HepG2 (cell line): ENCODE measurements around the gene PTPRD.

Source experiments
- AGO2 ChIP-seq: fragments of 200-400 bp; formaldehyde crosslinking; optimal IDR thresholded peaks from 2 replicates; pipeline ENCODE3; 2017; ENCODE audit warnings: mild to moderate bottlenecking, low read depth, low read length, moderate library complexity
- CTCF ChIP-seq: sonication (generic); formaldehyde crosslinking; IDR thresholded peaks from 2 replicates; pipeline ENCODE4 v1.5.0; 2020; ENCODE audit warnings: mild to moderate bottlenecking, missing genetic modification reagents, moderate library complexity
- EP300 ChIP-seq, 3 experiments: sonication (generic) in 1 of 3; formaldehyde crosslinking in 1 of 3; IDR thresholded peaks; 2 replicates each; pipeline versions ENCODE4 v1.5.1 to v1.6.1; 2011 to 2020; ENCODE audit warnings: low read depth in 2 of 3, low read length in 2 of 3, borderline replicate concordance in 1 of 3, improper control_type of control experiment in 1 of 3, mild to moderate bottlenecking in 1 of 3, missing genetic modification reagents in 1 of 3, moderate library complexity in 1 of 3
- POLR2AphosphoS5 ChIP-seq: IDR thresholded peaks from 2 replicates; pipeline ENCODE4 v1.6.1; 2012; ENCODE audit warnings: low read depth, low read length
- RAD21 ChIP-seq: fragments of 450-650 bp; formaldehyde crosslinking; IDR thresholded peaks from 2 replicates; pipeline ENCODE4 v1.5.0; 2020; ENCODE audit warnings: mild to moderate bottlenecking
- ZBTB7A ChIP-seq: sonication (generic); formaldehyde crosslinking; IDR thresholded peaks from 2 replicates; pipeline ENCODE4 v1.8.0; 2022; ENCODE audit warnings: mild to moderate bottlenecking, missing genetic modification reagents
- ZNF205 ChIP-seq: IDR thresholded peaks from 2 replicates; pipeline ENCODE4 v1.6.1; 2018; ENCODE audit warnings: missing biosample characterization, missing genetic modification reagents
- ZNF235 ChIP-seq: sonication (generic); formaldehyde crosslinking; IDR thresholded peaks from 2 replicates; pipeline ENCODE4 v1.8.1; 2023; ENCODE audit warnings: mild to moderate bottlenecking, missing genetic modification reagents, borderline replicate concordance
- ZNF562 ChIP-seq: sonication (generic); formaldehyde crosslinking; IDR thresholded peaks from 2 replicates; pipeline ENCODE4 v1.8.0; 2022; ENCODE audit warnings: missing genetic modification reagents, borderline replicate concordance
- ZNF780A ChIP-seq: sonication (generic); formaldehyde crosslinking; IDR thresholded peaks from 2 replicates; pipeline ENCODE4 v1.8.0; 2022; ENCODE audit warnings: mild to moderate bottlenecking, missing genetic modification reagents, moderate library complexity

- no peak for TF ChIP-seq CTCF (CRISPR knock-in tag)
- no peak for TF ChIP-seq ZNF780A (CRISPR knock-in tag)
- TF ChIP-seq ZNF235 (CRISPR knock-in tag) = no peak
- TF ChIP-seq AGO2 = no peak
- TF ChIP-seq ZNF562 (CRISPR knock-in tag) = no peak
- TF ChIP-seq RAD21 (CRISPR knock-in tag) = no peak
- TF ChIP-seq POLR2AphosphoS5 = no peak
- no peak for TF ChIP-seq ZBTB7A (CRISPR knock-in tag)
- no peak for TF ChIP-seq ZNF205 (CRISPR knock-in tag)
- TF ChIP-seq EP300 (IDR thresholded peaks at IDR 0.05; ENCODE audit: low read depth in 2 of 2, low read length in 2 of 2) = no peak
- TF ChIP-seq EP300 (CRISPR knock-in tag; IDR thresholded peaks at IDR 0.05; ENCODE audit: borderline replicate concordance) = no peak
Measured at GRCh38 chr9:10479172-10479571, 133.6 kb downstream of the PTPRD start.
